IgD-negative memory B cell (primary cell): ENCODE measurements around the gene HUS1B. TPM values are rescaled to one million over a fixed set of nuclear protein-coding genes. Genes with fewer than 3 reads are reported as not detected.
"Not testable (repeated sequence)": the region's sequence is repeated elsewhere in the genome, so short reads cannot be mapped to it uniquely, and the experiment has no call there.

Experiments used
- H3K27ac Mint-ChIP-seq, 3 donors: one replicate each; pipeline ENCODE4 v1.8.0; 2020 to 2022; ENCODE audit warnings: mild to moderate bottlenecking in 3 of 3, mixed read lengths in 3 of 3, moderate library complexity in 1 of 3
- H3K27me3 Mint-ChIP-seq: one replicate; pipeline ENCODE4 v1.8.0; 2021; ENCODE audit warnings: mixed read lengths
- H3K36me3 Mint-ChIP-seq: one replicate; pipeline ENCODE4 v1.8.0; 2020; ENCODE audit warnings: mild to moderate bottlenecking, mixed read lengths
- H3K4me1 Mint-ChIP-seq, 3 donors: one replicate each; pipeline ENCODE4 v1.8.0; 2020 to 2022; ENCODE audit warnings: mixed read lengths in 3 of 3, mild to moderate bottlenecking in 1 of 3
- H3K4me3 Mint-ChIP-seq, 4 donors: one replicate each; pipeline ENCODE4 v1.8.0; 2020 to 2022; ENCODE audit warnings: mild to moderate bottlenecking in 4 of 4, mixed read lengths in 4 of 4, moderate library complexity in 3 of 4
- H3K9me3 Mint-ChIP-seq, 3 donors: one replicate each; pipeline ENCODE4 v1.8.0; 2020 to 2021; ENCODE audit warnings: mixed read lengths in 3 of 3, mild to moderate bottlenecking in 1 of 3
- polyA plus RNA-seq: library from polyadenylated mRNA; unstranded; fragments of 300-500 nt; fragmentation: Illumina TruSeq; gene quantifications from one replicate; pipeline ENCODE4 v1.2.3, GENCODE V29; 2021

HUS1B gene
- polyA plus RNA-seq, 1 donor from 2014 or later = 2.2 TPM

- Mint-ChIP-seq H3K4me3 (no peak overlapping the region), H3K27me3 (no peaks in the 10 kb centered on the region), H3K4me1 (peaks cover 21 to 42% (median 33%) of the 10 kb centered on the region in 3 donors), H3K9me3 (no peaks in the 10 kb centered on the region), H3K27ac (no peak overlapping the region), H3K36me3 (peaks cover 4% of the 10 kb centered on the region)
Measured at GRCh38 chr6:686497-686896, 29.6 kb upstream of the HUS1B start.

DNA sequence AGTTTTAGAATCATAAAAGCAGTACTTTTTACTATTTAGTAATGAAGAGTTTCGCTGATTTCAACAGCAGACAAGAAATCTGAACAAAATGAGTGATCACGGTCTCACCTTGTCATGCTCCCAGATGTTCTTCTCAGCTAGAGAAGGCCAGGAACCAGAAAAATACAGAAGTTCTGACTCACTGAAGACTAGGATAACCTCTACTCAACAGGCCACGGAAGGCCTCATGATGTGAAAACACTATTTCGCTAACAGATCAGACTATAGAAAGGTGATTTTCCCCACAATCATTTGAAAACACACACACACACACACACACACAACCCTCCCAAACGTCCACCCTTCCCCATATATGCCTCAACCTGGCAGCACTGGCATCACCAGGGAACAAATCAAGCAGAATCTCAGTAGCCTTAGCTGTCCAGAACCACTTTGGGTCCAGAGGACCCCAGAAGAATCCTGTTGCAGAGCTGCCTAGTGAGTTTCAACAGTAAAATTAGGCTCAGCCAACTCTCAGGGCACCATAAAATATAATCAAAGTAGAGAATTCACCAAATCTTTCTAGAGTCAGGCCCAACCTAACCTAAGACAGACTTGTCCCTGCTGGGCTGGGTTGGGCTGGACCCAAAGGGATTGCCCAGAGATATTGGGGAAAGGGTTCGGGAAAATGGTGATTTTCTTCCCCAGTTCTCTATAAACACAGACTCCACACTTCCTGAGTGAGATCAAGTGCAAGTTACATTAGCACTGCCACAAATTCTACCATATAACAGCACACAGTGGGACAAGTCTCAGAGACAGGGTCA lies 28.1 kb upstream of the HUS1B start:
- H3K27ac Mint-ChIP-seq = peak overlapping the region in 1 of 3 donors; percentile 65
- peaks cover 20 to 44% (median 34%) of the 10 kb centered on the region in 3 donors for H3K4me1 Mint-ChIP-seq
- no peaks in the 10 kb centered on the region for H3K9me3 Mint-ChIP-seq
- no peaks in the 10 kb centered on the region for H3K27me3 Mint-ChIP-seq
- peaks cover 6% of the 10 kb centered on the region for H3K36me3 Mint-ChIP-seq
- peak overlapping the region in 2 of 4 donors; percentile 42 to 52 for H3K4me3 Mint-ChIP-seq

DNA sequence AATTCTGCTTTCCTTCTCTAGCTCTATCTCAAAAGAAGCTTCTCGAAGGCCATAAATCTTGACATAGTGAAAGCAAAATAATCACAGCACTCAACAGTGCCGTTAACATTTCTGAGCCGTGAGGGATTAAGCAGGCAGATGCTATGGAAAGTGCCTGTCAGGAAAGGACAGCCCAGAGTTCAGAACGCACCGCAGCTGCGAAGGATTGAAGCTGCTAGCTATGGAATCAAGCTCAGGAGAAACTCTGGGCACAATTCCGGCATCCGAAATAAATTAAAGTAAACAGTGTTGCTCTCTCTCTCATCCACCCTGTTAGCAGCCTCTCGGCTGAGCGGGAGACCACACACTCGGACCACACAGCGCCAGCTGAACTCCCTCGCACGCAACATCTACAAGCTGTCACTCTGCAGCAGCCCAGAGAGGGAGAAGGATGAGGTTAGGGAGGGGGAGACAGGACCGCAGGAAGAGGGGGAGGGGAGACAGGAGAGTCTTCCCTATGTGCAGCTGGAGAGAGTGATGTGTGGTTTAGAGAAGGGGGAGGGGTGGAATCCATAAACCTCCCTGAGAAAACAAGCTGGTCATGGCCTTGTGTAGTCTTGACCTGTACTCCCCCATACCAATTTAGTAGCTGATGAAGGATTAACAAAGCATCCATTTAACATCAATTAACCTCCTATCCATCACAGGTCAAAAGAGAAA lies 27.0 kb upstream of the HUS1B start:
- peak overlapping the region in 1 of 4 donors; percentile 77 for H3K4me3 Mint-ChIP-seq
- H3K4me1 Mint-ChIP-seq = peaks cover 22 to 39% (median 29%) of the 10 kb centered on the region in 3 donors
- H3K36me3 Mint-ChIP-seq = peaks cover 3% of the 10 kb centered on the region
- H3K9me3 Mint-ChIP-seq = no peaks in the 10 kb centered on the region
- peak overlapping the region in 1 of 3 donors; percentile 55 for H3K27ac Mint-ChIP-seq
- no peaks in the 10 kb centered on the region for H3K27me3 Mint-ChIP-seq

- Mint-ChIP-seq H3K4me1 (peaks cover 22 to 45% (median 33%) of the 10 kb centered on the region in 3 donors), H3K27ac (no peak overlapping the region), H3K27me3 (no peaks in the 10 kb centered on the region)
Measured at GRCh38 chr6:680666-681340, 23.9 kb upstream of the HUS1B start.

DNA sequence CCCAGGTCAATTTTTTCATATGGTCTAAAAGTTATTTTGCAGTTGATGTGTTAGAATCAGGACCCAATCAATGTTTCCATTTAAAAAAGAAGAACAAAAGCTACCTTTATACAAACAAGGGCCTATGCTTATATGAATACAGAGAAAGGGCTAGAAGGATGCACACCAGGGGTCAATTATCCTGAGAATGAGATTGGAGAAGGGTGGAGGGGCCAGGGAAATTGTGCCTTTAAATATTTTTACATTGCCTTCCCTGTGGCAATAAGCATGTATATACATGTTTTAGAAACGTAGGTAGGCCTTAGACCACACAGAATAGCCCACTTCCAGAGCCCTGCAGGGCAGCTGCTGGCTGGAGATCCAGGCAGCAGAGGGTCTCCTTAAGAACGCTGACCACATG lies 23.4 kb upstream of the HUS1B start:
- H3K4me1 Mint-ChIP-seq = peaks cover 19 to 40% (median 30%) of the 10 kb centered on the region in 3 donors
- H3K36me3 Mint-ChIP-seq = peaks cover 3% of the 10 kb centered on the region
- no peaks in the 10 kb centered on the region for H3K9me3 Mint-ChIP-seq
- no peak overlapping the region for H3K27ac Mint-ChIP-seq
- H3K4me3 Mint-ChIP-seq = no peak overlapping the region
- no peaks in the 10 kb centered on the region for H3K27me3 Mint-ChIP-seq

More at GRCh38 chr6:680666-681340, 23.9 kb upstream of the HUS1B start:
- Mint-ChIP-seq H3K9me3 (no peaks in the 10 kb centered on the region), H3K36me3 (peaks cover 3% of the 10 kb centered on the region), H3K4me3 (no peak overlapping the region)

- Mint-ChIP-seq H3K27me3 (no peaks in the 10 kb centered on the region), H3K4me3 (no peak overlapping the region), H3K4me1 (peaks cover 21 to 39% (median 31%) of the 10 kb centered on the region in 3 donors), H3K27ac (no peak overlapping the region), H3K36me3 (peaks cover 3% of the 10 kb centered on the region), H3K9me3 (no peaks in the 10 kb centered on the region)
Measured at GRCh38 chr6:679282-679681, 22.4 kb upstream of the HUS1B start.

- H3K27me3 Mint-ChIP-seq = no peaks in the 10 kb centered on the region
- H3K4me3 Mint-ChIP-seq = no peak overlapping the region
- no peak overlapping the region for H3K27ac Mint-ChIP-seq
- H3K9me3 Mint-ChIP-seq = no peaks in the 10 kb centered on the region
- H3K4me1 Mint-ChIP-seq = peaks cover 22 to 34% (median 26%) of the 10 kb centered on the region in 3 donors
- H3K36me3 Mint-ChIP-seq = peaks cover 3% of the 10 kb centered on the region
Measured at GRCh38 chr6:678520-678919, 21.6 kb upstream of the HUS1B start.

- Mint-ChIP-seq H3K27ac (no peak overlapping the region), H3K27me3 (no peaks in the 10 kb centered on the region), H3K36me3 (peaks cover 3% of the 10 kb centered on the region), H3K9me3 (no peaks in the 10 kb centered on the region), H3K4me1 (peaks cover 20 to 29% (median 26%) of the 10 kb centered on the region in 3 donors), H3K4me3 (no peak overlapping the region)
Measured at GRCh38 chr6:677919-678318, 21.0 kb upstream of the HUS1B start.

DNA sequence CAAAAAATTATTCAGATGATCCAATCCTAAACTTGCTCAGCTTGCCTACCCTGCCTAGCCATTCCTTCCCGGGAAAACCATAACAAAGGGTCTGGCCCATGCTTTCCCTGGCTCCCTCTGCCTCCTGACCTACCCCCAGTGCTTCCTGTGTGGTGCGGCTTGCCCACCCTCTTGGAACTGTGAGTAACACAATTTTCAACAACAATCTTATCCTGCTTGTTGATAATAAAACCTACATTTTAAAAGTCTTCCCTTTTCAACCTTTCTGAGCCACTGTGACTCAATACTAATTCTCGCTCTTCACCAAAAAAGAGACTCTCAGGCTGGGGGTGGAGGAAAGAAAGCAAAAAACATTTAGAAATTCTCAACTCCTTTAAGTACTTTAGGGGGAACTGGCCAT lies 18.1 kb upstream of the HUS1B start:
- Mint-ChIP-seq H3K9me3 (no peaks in the 10 kb centered on the region), H3K27ac (peak overlapping the region in 1 of 3 donors; percentile 86), H3K4me1 (peaks cover 14 to 20% (median 17%) of the 10 kb centered on the region in 3 donors), H3K4me3 (peak overlapping the region in 1 of 4 donors; percentile 68), H3K27me3 (no peaks in the 10 kb centered on the region), H3K36me3 (no peaks in the 10 kb centered on the region)

DNA sequence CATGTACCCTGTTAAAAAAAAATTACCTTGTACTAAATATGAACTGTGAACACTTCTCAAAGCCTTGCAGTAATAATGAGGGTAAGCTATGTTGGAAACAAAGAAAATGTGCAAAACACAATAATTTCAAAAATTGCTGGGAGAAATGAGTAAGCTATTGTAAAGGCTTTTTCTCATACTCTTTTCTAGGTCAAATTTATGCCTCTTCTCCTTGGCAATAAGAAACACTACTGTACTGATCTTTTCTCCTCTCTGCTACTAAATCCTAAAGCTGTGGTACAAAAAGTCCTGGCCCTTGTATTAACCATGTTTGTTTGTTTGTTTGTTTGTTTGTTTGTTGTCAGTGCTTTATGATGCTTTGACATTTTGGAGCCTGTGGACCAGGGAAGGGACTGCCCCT lies 17.5 kb upstream of the HUS1B start:
- Mint-ChIP-seq H3K36me3 (no peaks in the 10 kb centered on the region), H3K27me3 (no peaks in the 10 kb centered on the region), H3K9me3 (no peaks in the 10 kb centered on the region), H3K4me1 (peaks cover 10 to 19% (median 17%) of the 10 kb centered on the region in 3 donors), H3K4me3 (no peak overlapping the region), H3K27ac (no peak overlapping the region)

GRCh38 chr6:667253-667927 lies 10.5 kb upstream of the HUS1B start:
- Mint-ChIP-seq H3K4me1 (peaks cover 20 to 35% (median 29%) of the 10 kb centered on the region in 3 donors), H3K27ac (peak overlapping the region in 1 of 3 donors; percentile 7), H3K36me3 (peaks cover 7% of the 10 kb centered on the region), H3K4me3 (no peak overlapping the region), H3K9me3 (peaks cover 2 to 4% (median 3%) of the 10 kb centered on the region in 3 donors), H3K27me3 (no peaks in the 10 kb centered on the region)

GRCh38 chr6:665403-666267 lies 8.7 kb upstream of the HUS1B start:
- H3K36me3 Mint-ChIP-seq = peaks cover 7% of the 10 kb centered on the region
- peaks cover 31 to 44% (median 40%) of the 10 kb centered on the region in 3 donors for H3K4me1 Mint-ChIP-seq
- no peak overlapping the region for H3K27ac Mint-ChIP-seq
- H3K9me3 Mint-ChIP-seq = peaks cover 2 to 4% (median 3%) of the 10 kb centered on the region in 3 donors
- H3K4me3 Mint-ChIP-seq = no peak overlapping the region
- no peaks in the 10 kb centered on the region for H3K27me3 Mint-ChIP-seq

DNA sequence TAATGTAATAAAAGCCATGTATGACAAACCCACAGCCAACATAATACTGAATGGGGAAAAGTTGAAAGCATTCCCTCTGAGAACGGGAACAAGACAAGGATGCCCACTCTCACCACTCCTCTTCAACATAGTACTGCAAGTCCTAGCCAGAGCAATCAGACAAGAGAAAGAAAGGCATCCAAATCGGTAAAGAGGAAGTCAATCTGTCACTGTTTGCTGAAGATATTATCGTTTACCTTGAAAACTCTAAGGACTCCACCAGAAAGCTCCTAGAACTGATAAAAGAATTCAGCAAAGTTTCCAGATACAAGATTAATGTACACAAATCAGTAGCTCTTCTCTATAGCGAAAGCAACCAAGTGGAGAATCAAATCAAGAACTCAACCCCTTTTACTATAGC lies 6.9 kb upstream of the HUS1B start:
- H3K27me3 Mint-ChIP-seq, H3K36me3 Mint-ChIP-seq, H3K4me3 Mint-ChIP-seq, H3K9me3 Mint-ChIP-seq, H3K27ac Mint-ChIP-seq: not testable (repeated sequence)
- H3K4me1 Mint-ChIP-seq = peaks cover 32 to 51% (median 50%) of the 10 kb centered on the region in 3 donors
